ENCODE results near the gene JOSD1.

DNA sequence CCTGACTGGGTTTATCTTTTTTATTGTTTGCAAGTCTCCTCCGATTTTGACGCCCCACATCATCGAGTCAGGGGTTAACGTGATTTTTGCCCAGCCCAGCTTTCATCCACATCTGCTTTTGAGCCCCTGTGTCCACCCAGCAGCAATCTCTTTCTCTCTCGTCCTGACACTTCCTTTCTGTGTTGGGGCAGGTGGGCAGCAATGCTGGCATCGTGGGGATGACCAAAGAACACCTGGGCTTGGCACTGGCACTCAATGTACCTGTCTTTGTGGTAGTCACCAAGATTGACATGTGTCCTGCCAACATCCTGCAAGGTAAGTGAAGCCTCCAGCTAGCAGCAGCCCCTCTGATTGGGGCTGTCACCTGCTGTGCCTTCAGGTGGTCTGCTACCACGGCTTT lies 20.8 kb upstream of the JOSD1 start:
- TF ChIP-seq, protein P1, sequence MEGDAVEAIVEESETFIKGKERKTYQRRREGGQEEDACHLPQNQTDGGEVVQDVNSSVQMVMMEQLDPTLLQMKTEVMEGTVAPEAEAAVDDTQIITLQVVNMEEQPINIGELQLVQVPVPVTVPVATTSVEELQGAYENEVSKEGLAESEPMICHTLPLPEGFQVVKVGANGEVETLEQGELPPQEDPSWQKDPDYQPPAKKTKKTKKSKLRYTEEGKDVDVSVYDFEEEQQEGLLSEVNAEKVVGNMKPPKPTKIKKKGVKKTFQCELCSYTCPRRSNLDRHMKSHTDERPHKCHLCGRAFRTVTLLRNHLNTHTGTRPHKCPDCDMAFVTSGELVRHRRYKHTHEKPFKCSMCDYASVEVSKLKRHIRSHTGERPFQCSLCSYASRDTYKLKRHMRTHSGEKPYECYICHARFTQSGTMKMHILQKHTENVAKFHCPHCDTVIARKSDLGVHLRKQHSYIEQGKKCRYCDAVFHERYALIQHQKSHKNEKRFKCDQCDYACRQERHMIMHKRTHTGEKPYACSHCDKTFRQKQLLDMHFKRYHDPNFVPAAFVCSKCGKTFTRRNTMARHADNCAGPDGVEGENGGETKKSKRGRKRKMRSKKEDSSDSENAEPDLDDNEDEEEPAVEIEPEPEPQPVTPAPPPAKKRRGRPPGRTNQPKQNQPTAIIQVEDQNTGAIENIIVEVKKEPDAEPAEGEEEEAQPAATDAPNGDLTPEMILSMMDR (IDR thresholded peaks at IDR 0.05), result no peak
- no peak for TF ChIP-seq ZFX (IDR thresholded peaks at IDR 0.05; ENCODE audit: borderline replicate concordance)

Measured in 22Rv1 (cell line).